Islet of Langerhans (tissue), 1 donor: ENCODE data around the gene PPIL6.

ENCODE experiments used
- FAIRE-seq: peaks from one replicate; lab custom pipeline; 2011; peaks lifted over from hg19 to GRCh38; lab: Jason Lieb, UNC

PPIL6 gene

DNA sequence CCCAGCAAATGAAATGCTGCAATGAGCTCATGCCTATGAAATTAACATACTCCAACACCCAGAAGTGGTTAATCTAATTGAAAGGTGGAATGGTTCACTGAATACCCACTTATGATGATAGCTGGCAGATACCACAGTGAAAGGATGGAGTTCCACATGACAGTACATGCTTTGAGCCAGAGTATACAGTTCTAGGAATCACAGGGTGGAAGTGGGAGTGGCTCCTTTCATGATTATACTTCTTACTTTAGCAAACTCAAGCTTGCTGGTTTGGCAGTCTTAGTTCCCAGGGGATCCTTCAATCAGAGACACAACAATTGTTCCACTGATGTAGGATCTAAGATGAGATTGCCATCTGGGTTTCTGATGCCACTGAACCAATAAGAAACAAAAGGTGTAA, 79.6 kb downstream of the PPIL6 start:
- FAIRE-seq: no peak

DNA sequence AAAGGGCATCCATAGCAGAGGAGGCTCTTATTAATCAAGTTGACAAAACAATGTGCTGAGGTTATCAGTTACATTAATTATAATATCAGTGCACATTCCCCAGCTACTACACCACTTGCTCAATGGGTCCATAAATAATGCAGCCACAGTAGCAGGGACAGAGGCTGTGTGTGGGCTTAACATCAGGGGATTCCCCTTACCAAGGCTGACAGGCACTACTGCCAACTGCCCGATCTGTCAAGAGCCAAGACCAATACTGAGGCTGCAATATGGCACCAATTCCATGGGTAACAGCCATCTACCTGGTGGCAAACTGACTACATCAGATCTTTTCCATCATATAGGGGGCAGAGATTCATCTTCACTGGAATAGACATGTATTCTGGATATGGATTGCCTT, 80.1 kb downstream of the PPIL6 start:
- no peak for FAIRE-seq

DNA sequence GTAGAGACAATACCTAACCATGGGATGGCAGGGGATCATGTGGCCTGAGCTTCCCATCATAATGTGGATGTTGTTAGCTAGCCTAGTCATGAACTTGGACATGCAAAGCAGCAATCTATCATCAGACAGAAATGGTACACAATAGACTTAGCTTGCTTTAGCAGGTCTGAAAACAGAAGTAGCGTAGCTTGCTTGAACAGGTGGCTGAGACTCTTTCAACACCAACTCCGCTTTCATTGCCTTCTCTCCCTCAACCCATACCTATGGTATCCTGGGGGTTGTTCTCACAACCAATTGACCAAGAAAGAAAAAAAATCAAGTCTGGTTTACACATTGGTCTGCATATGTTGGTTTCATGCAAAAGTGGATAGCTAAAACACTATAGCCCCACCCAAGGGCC, 81.2 kb downstream of the PPIL6 start:
- no peak for FAIRE-seq

DNA sequence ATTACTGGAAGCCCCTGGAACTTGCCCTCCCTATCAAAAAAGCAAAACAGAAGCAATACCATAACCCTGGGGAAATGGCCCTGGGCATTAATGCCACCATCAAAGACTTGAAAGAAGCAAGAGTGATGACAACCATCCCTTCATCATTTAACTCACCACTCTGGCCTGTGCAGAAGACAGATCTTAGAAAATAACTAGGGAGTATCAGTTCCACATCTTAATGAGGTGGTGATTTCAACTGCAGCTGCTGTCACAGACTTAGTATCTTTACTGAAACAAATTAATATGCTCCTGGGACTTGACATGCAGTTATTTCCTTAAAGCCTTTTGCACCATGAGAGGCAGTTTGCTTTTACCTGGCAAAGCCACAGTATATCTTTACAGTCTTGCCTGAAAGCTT, 82.2 kb downstream of the PPIL6 start:
- FAIRE-seq: no peak

DNA sequence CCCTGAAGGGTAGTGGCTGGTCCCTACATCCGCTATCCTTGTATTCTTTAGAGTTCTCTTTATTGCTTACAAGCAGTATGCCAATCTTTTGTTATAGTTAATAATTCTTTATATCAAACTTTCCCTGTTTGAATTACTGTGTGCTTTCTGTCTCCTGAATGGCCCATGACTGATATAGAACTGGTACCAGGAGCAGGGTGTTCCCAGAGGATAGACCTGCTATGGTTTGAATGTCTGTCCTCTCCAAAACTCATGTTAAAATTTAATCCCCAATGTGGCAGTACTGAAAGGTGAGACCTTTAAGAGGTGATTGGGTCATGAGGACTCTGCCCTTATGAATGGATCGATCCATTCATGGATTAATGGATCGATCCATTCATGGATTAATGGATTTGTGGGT, 84.2 kb downstream of the PPIL6 start:
- FAIRE-seq: no peak

DNA sequence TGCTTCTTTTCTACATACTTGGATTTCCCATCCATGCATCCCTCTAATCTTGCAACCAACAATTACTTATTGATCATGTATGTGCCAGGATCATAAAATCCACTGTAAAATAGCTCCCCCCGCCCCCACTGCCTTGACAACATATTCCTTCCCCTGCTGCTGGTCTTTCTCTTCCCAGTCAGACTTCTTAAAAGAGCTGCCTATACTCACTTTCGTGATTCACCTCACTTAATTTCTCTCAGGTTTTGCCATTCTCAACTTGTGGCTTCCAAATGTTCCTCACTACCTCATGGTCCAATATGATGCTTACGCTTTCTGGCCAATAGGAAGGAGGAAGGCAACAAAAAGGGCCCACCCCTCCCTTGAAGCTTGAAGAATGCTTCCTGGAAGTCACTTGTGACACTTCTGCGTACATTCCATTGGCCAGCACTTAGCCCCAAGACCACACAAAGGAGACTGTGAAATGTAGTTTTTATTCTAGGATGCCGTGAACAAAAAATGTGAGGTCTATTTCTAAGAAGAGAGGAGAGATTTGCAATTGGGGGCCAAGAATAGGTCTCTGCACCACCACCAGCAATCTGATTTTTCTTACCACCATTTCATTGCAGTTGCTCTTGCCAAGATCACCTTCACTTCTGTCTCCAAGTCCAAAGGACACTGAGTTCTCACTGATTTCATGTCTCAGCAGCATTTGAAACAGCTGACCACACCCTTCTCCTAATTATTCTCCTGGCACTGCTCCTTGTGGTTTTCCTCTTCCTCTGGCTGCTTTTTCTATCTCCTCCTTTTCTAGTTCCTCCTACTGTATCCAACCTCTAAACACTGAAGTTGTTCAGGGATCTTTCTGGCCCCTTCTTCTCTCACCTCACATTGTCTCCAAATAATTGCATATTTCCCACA, 88.9 kb downstream of the PPIL6 start:
- no peak for FAIRE-seq

DNA sequence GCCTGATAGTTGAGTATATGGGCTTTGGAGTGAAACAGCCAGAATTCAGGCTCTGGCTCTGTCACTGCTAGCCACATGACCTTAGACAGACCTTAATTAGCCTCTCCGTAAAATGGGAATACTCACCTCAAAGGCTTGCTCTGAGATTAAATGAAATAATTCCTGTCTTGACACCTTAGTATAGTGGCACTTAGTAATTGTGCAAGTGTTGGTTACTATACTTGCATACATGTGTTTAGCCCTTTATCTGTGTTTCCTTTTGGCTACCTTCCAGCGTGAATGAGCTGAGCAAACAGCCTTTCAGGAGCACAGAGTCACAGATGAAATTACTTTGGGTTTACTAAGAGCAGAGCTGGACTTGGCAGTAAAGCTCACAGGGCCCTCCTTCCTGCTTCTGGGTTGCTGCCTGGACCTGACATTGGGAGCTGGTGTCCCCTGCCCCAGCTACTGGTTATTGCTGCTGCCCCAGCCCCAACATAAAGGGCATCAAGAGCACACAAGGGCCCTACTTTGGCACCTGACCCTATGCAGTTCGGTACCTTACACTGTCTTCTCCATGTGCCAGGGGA, 90.9 kb downstream of the PPIL6 start:
- no peak for FAIRE-seq

DNA sequence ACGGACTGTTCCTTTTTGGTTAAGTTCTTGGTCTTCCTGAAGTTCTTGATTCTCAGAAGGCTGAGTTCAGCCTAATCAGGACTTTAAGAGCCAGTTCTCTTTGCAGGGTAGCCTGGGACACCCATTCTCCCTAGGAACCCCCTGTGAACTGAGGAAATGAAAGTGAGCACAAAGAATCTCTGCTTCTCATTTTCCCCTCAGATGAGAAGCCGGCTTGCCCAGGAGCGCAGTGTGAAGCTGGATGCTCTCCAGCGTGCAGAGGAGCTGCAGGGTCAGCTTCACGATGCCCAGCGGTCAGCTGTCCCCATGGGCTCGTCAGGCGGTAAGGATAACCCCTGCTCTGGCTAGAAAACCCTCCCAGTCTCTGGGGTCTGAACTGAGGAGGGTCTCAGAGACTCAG, 92.2 kb downstream of the PPIL6 start:
- FAIRE-seq: no peak

DNA sequence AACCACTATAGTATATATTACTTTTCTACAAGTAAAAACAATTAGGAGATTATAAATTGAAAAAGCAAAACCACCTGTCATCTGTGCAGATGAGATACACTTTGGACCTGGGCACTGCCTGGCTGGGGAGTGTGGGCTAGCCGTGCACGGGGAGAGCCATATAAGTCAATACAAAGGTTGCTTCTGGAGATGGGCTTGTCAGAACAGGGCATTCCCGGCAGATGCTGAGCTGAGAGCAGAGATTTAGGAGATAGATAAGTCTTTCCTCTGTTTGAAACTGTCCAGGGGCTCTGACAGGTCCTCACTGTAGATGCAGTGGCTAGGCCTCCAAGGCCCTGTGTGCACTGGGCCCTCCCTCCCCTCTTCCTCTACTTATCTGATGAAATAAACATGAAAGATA, 92.6 kb downstream of the PPIL6 start:
- FAIRE-seq: no peak

DNA sequence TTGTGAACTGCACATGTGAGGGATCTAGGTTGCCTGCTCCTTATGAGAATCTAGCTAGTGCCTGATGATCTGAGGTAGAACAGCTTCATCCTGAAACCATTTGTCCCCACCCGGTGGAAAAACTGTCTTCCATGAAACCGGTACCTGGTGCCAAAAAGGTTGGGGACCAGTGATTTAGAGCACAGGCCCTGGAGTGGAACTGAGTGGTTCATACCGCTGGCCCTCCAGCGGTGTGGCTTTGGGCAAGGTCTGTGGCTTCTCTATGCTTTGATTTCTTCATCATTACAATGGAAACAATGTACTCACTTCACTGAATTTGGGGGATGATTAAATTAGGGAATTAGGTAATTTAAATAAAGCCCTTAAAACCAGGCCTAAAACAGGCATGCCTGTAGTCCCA, 94.4 kb downstream of the PPIL6 start:
- no peak for FAIRE-seq

DNA sequence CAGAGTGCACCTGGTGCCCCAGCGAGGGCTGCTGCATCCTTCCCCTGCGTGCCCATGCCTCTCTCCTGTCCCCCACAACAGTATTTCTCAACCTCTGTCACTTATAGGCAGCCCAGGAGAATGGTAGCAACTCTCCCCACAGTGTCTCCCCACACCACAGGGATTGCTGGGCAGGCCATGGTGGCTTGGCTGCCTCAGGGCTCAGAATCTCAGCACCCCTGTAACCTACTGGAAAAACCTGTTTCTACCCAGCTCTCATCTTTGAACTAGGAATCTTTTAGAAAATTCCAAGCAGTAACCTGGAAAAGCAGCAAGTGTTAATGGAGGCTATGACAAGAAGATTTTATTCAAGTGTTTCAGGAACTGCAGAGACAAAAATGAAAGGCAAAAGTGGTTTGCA, 96.2 kb downstream of the PPIL6 start:
- FAIRE-seq: no peak

DNA sequence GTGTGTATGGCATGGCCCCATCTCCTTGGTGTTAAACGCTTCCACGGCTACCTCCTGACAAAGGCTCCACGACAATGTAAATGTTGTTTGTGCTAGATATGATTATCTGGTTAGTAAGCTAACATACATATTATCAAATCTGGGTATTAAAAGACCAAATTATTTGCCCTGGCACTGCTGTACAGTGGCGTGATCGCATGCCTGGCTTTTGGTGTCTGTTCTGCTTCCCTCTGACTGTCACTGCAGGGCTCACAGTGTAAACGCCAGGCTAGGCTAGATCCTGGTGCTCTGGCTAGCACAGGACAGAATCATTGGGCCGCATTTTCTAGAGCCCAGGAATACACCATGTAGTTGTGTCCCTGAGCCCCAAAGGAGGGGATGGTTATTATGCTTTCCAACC, 96.9 kb downstream of the PPIL6 start:
- no peak for FAIRE-seq

DNA sequence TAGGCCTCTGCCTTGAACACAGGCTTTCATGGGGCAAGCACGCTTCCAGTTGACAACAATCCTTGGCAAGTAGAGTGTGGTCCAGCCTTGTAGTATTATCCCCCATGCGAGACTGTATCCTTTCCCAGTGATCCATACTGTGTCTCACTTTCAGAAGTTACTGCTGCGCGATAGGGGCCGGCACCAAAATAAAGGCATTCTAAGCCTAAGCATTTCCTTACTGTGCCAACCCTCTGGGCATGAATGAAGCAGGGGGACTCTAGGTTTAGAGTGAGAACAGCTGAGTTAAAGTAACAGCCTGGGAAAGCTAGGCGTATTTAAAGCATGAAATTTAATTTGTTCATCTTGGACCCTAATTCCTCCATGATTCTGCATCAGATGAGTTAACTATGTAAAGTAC, 97.5 kb downstream of the PPIL6 start:
- FAIRE-seq: no peak

DNA sequence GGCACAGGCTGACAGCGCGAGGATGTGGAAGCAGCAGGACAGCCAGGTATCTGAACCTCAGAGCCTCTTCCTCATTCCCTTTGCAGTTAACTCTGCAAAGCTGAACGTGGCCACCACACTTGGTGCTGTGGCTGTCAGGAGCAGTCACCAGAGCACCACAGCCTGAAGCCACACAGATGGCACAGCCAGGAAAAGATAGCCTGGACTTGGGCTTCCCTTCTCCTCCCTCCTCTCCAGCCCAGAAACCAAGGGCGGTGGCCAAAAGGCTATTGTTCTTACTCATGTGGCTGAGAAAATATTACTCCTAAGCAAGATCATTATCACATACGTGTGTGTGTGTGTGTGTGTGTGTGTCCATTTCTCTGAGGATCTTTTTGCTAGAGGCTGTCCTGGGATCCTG, 97.9 kb downstream of the PPIL6 start:
- no peak for FAIRE-seq

DNA sequence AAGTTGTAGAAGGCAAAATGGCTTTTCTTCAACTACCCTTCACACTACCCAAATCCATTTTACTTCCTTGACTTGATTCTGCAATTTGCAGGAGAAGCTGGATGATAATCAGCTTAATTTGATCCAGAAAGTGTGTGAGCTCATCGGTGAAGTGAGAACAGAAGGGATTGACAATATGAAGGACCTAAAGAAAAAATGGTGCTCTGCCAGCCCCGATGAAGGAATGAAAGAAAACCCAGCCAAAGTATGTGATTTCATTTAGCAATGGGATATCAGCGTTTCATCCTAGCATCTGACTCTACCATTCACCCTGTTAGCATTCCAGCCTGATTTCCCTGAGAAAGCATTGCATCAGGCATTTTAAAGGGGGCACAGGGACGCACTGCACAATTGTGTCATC, 99.6 kb downstream of the PPIL6 start:
- no peak for FAIRE-seq
